GM12878 (cell line): ENCODE measurements around the gene PNMT.

Experiments
- ATF7 ChIP-seq: fragments of 450-650 bp; IDR thresholded peaks from 2 replicates; pipeline ENCODE4 v1.6.1; 2016; ENCODE audit warnings: low read depth, mild to moderate bottlenecking
- POLR2A ChIP-seq: IDR thresholded peaks from 2 replicates; pipeline ENCODE4 v1.6.1; 2011; ENCODE audit warnings: low read depth, mild to moderate bottlenecking, low read length
- TF ChIP-seq, protein P1 (sequence below): IDR thresholded peaks from 2 replicates; pipeline ENCODE4 v1.6.1; 2012; ENCODE audit warnings: low read length, inconsistent platforms

DNA sequence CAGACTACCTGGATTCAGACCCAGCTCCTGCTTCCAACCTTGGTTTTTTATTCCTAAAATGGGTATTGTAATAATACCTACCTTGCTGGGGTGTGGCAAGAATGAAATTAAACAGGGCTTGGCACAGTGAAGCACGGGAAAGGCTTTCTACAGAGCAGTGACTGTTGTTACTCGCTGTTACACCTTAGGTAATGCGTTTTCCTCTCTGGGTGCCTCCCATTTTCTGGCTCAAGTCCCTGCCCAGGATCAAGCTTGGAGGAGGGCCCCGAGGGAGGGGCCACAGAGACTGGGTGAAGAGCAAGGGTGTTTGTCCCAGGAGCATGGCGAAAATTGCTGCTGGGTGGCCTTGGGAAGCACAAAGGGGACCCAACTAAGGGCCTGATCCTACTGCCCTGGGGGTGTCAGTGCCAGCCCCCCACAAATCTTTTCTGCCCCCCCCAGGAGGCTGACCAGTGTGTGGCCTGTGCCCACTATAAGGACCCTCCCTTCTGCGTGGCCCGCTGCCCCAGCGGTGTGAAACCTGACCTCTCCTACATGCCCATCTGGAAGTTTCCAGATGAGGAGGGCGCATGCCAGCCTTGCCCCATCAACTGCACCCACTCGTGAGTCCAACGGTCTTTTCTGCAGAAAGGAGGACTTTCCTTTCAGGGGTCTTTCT, 48.8 kb downstream of the PNMT start:
- TF ChIP-seq ATF7 (no peak), POLR2A (no peak)
- TF ChIP-seq, protein P1, sequence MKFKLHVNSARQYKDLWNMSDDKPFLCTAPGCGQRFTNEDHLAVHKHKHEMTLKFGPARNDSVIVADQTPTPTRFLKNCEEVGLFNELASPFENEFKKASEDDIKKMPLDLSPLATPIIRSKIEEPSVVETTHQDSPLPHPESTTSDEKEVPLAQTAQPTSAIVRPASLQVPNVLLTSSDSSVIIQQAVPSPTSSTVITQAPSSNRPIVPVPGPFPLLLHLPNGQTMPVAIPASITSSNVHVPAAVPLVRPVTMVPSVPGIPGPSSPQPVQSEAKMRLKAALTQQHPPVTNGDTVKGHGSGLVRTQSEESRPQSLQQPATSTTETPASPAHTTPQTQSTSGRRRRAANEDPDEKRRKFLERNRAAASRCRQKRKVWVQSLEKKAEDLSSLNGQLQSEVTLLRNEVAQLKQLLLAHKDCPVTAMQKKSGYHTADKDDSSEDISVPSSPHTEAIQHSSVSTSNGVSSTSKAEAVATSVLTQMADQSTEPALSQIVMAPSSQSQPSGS: no peak
